Measurements from ENCODE around the gene PTTG1IP.

The PTTG1IP gene

GRCh38 chr21:44842721-44843445 lies 30.6 kb downstream of the PTTG1IP start:
- Histone ChIP-seq H3K4me3 (ENCODE audit: insufficient read depth, low read depth, low read length) (no peak overlapping the region), H3K4me1 (ENCODE audit: control insufficient read depth, insufficient read depth, low read length) (peaks cover 20% of the 10 kb centered on the region), H3K27ac (ENCODE audit: insufficient read depth, low read depth, low read length, poor library complexity, severe bottlenecking) (no peak overlapping the region), H3K36me3 (ENCODE audit: control insufficient read depth, insufficient read depth, low read length) (no peaks in the 10 kb centered on the region), H3K27me3 (ENCODE audit: control insufficient read depth, insufficient read depth, low read length, poor library complexity, severe bottlenecking) (no peaks in the 10 kb centered on the region), H3K9me3 (ENCODE audit: control insufficient read depth, low read length) (no peaks in the 10 kb centered on the region)
- 90 to 91% methylated on average over 23 of the region's 23 CpGs for WGBS, 2 experiments

- Histone ChIP-seq H3K36me3 (ENCODE audit: control insufficient read depth, insufficient read depth, low read length) (no peaks in the 10 kb centered on the region), H3K27ac (ENCODE audit: insufficient read depth, low read depth, low read length, poor library complexity, severe bottlenecking) (no peak overlapping the region), H3K4me3 (ENCODE audit: insufficient read depth, low read depth, low read length) (no peak overlapping the region), H3K4me1 (ENCODE audit: control insufficient read depth, insufficient read depth, low read length) (peaks cover 19% of the 10 kb centered on the region), H3K9me3 (ENCODE audit: control insufficient read depth, low read length) (no peaks in the 10 kb centered on the region), H3K27me3 (ENCODE audit: control insufficient read depth, insufficient read depth, low read length, poor library complexity, severe bottlenecking) (no peaks in the 10 kb centered on the region)
- 92 to 93% methylated on average over 10 of the region's 10 CpGs for WGBS, 2 experiments
These were observed 31.4 kb downstream of the PTTG1IP start for GRCh38 chr21:44842087-44842486.

- 83 to 84% methylated on average over 11 of the region's 11 CpGs for WGBS, 2 experiments
- no peak overlapping the region for H3K27ac ChIP-seq (ENCODE audit: insufficient read depth, low read depth, low read length, poor library complexity, severe bottlenecking)
- H3K27me3 ChIP-seq (ENCODE audit: control insufficient read depth, insufficient read depth, low read length, poor library complexity, severe bottlenecking) = no peaks in the 10 kb centered on the region
- peaks cover 6% of the 10 kb centered on the region for H3K4me1 ChIP-seq (ENCODE audit: control insufficient read depth, insufficient read depth, low read length)
- no peaks in the 10 kb centered on the region for H3K36me3 ChIP-seq (ENCODE audit: control insufficient read depth, insufficient read depth, low read length)
- no peak overlapping the region for H3K4me3 ChIP-seq (ENCODE audit: insufficient read depth, low read depth, low read length)
- no peaks in the 10 kb centered on the region for H3K9me3 ChIP-seq (ENCODE audit: control insufficient read depth, low read length)
These were observed 32.7 kb downstream of the PTTG1IP start for GRCh38 chr21:44840771-44841170.

GRCh38 chr21:44838951-44839350 lies 34.5 kb downstream of the PTTG1IP start:
- Histone ChIP-seq H3K27me3 (ENCODE audit: control insufficient read depth, insufficient read depth, low read length, poor library complexity, severe bottlenecking) (no peaks in the 10 kb centered on the region), H3K27ac (ENCODE audit: insufficient read depth, low read depth, low read length, poor library complexity, severe bottlenecking) (no peak overlapping the region), H3K9me3 (ENCODE audit: control insufficient read depth, low read length) (no peaks in the 10 kb centered on the region), H3K4me3 (ENCODE audit: insufficient read depth, low read depth, low read length) (no peak overlapping the region), H3K36me3 (ENCODE audit: control insufficient read depth, insufficient read depth, low read length) (no peaks in the 10 kb centered on the region), H3K4me1 (ENCODE audit: control insufficient read depth, insufficient read depth, low read length) (no peaks in the 10 kb centered on the region)
- 92 to 94% methylated on average over 9 of the region's 9 CpGs for WGBS, 2 experiments

GRCh38 chr21:44838039-44838895 lies 35.2 kb downstream of the PTTG1IP start:
- WGBS, 2 experiments = 87% methylated on average over 30 of the region's 30 CpGs
- no peaks in the 10 kb centered on the region for H3K9me3 ChIP-seq (ENCODE audit: control insufficient read depth, low read length)
- no peak overlapping the region for H3K4me3 ChIP-seq (ENCODE audit: insufficient read depth, low read depth, low read length)
- no peaks in the 10 kb centered on the region for H3K27me3 ChIP-seq (ENCODE audit: control insufficient read depth, insufficient read depth, low read length, poor library complexity, severe bottlenecking)
- H3K36me3 ChIP-seq (ENCODE audit: control insufficient read depth, insufficient read depth, low read length) = no peaks in the 10 kb centered on the region
- H3K4me1 ChIP-seq (ENCODE audit: control insufficient read depth, insufficient read depth, low read length) = no peaks in the 10 kb centered on the region
- no peak overlapping the region for H3K27ac ChIP-seq (ENCODE audit: insufficient read depth, low read depth, low read length, poor library complexity, severe bottlenecking)

GRCh38 chr21:44837537-44837936 lies 36.0 kb downstream of the PTTG1IP start:
- 94 to 95% methylated on average over 13 of the region's 13 CpGs for WGBS, 2 experiments
- Histone ChIP-seq H3K36me3 (ENCODE audit: control insufficient read depth, insufficient read depth, low read length) (no peaks in the 10 kb centered on the region), H3K4me3 (ENCODE audit: insufficient read depth, low read depth, low read length) (no peak overlapping the region), H3K4me1 (ENCODE audit: control insufficient read depth, insufficient read depth, low read length) (no peaks in the 10 kb centered on the region), H3K27me3 (ENCODE audit: control insufficient read depth, insufficient read depth, low read length, poor library complexity, severe bottlenecking) (no peaks in the 10 kb centered on the region), H3K9me3 (ENCODE audit: control insufficient read depth, low read length) (no peaks in the 10 kb centered on the region), H3K27ac (ENCODE audit: insufficient read depth, low read depth, low read length, poor library complexity, severe bottlenecking) (no peak overlapping the region)

- Histone ChIP-seq H3K27ac (ENCODE audit: insufficient read depth, low read depth, low read length, poor library complexity, severe bottlenecking) (no peak overlapping the region), H3K9me3 (ENCODE audit: control insufficient read depth, low read length) (no peaks in the 10 kb centered on the region), H3K4me1 (ENCODE audit: control insufficient read depth, insufficient read depth, low read length) (no peaks in the 10 kb centered on the region), H3K27me3 (ENCODE audit: control insufficient read depth, insufficient read depth, low read length, poor library complexity, severe bottlenecking) (no peaks in the 10 kb centered on the region), H3K36me3 (ENCODE audit: control insufficient read depth, insufficient read depth, low read length) (no peaks in the 10 kb centered on the region), H3K4me3 (ENCODE audit: insufficient read depth, low read depth, low read length) (no peak overlapping the region)
- WGBS, 2 experiments = 88 to 90% methylated on average over 37 of the region's 37 CpGs
These were observed 36.6 kb downstream of the PTTG1IP start for GRCh38 chr21:44836666-44837471.

GRCh38 chr21:44836349-44836665 lies 37.2 kb downstream of the PTTG1IP start:
- Histone ChIP-seq H3K27me3 (ENCODE audit: control insufficient read depth, insufficient read depth, low read length, poor library complexity, severe bottlenecking) (no peaks in the 10 kb centered on the region), H3K36me3 (ENCODE audit: control insufficient read depth, insufficient read depth, low read length) (no peaks in the 10 kb centered on the region), H3K27ac (ENCODE audit: insufficient read depth, low read depth, low read length, poor library complexity, severe bottlenecking) (no peak overlapping the region), H3K4me1 (ENCODE audit: control insufficient read depth, insufficient read depth, low read length) (no peaks in the 10 kb centered on the region), H3K4me3 (ENCODE audit: insufficient read depth, low read depth, low read length) (no peak overlapping the region), H3K9me3 (ENCODE audit: control insufficient read depth, low read length) (no peaks in the 10 kb centered on the region)
- WGBS, 2 experiments = 90 to 91% methylated on average over 3 of the region's 3 CpGs

- no peaks in the 10 kb centered on the region for H3K36me3 ChIP-seq (ENCODE audit: control insufficient read depth, insufficient read depth, low read length)
- no peaks in the 10 kb centered on the region for H3K4me1 ChIP-seq (ENCODE audit: control insufficient read depth, insufficient read depth, low read length)
- no peaks in the 10 kb centered on the region for H3K9me3 ChIP-seq (ENCODE audit: control insufficient read depth, low read length)
- 88 to 90% methylated on average over 6 to 7 of the region's 8 CpGs for whole genome bisulfite sequencing, 2 experiments
- H3K4me3 ChIP-seq (ENCODE audit: insufficient read depth, low read depth, low read length) = no peak overlapping the region
- H3K27ac ChIP-seq (ENCODE audit: insufficient read depth, low read depth, low read length, poor library complexity, severe bottlenecking) = no peak overlapping the region
- H3K27me3 ChIP-seq (ENCODE audit: control insufficient read depth, insufficient read depth, low read length, poor library complexity, severe bottlenecking) = no peaks in the 10 kb centered on the region
These were observed 37.9 kb downstream of the PTTG1IP start for GRCh38 chr21:44835647-44835973.

All from ectodermal cell (in vitro differentiated cells).